Panc1 (cell line): Measurements from ENCODE around the gene SNTG2. TPM values are rescaled to one million over a fixed set of nuclear protein-coding genes. Genes with fewer than 3 reads are reported as not detected.

ENCODE experiments used
- ATAC-seq: fragments of 200-7000 bp; cut with Tn5 transposase; 2 replicates; pipeline ENCODE4 v1.9.1; 2020; ENCODE audit warnings: mild to moderate bottlenecking, moderate library complexity
- BruUV-seq: library from RNA; stranded (reverse); fragments of 400-500 nt; replicated peaks from 2 replicates; lab custom pipeline; 2021; lab: Mats Ljungman, UMichigan
- CTCF ChIA-PET: fragments of 300-600 bp; sonication (Branson Sonifier 250); formaldehyde crosslinking; loops from one replicate; lab custom pipeline; 2022; ENCODE audit warnings: antibody characterized with exemption; lab: Charles Lee
- POLR2A ChIA-PET: fragments of 300-600 bp; sonication (Branson Sonifier 250); formaldehyde crosslinking; loops from one replicate; lab custom pipeline; 2022; ENCODE audit warnings: antibody characterized with exemption; lab: Charles Lee
- DNase-seq: peaks from one replicate; pipeline ENCODE4 v3.0.0-alpha.2; 2010; ENCODE audit warnings: low read depth, low spot score
- H3K27ac ChIP-seq: 2 replicates; pipeline ENCODE4 v1.5.1; 2011; ENCODE audit warnings: mild to moderate bottlenecking, low read length, inconsistent platforms
- H3K27me3 ChIP-seq: fragments of 200-500 bp; sonication (Bioruptor generic); 2 replicates; pipeline ENCODE4 v1.6.0; 2014; ENCODE audit warnings: low read length, inconsistent platforms; ENCODE audit not compliant: control insufficient read depth, insufficient read depth
- H3K36me3 ChIP-seq: fragments of 200-500 bp; sonication (Bioruptor generic); 2 replicates; pipeline ENCODE4 v1.5.1; 2014; ENCODE audit warnings: inconsistent platforms, mild to moderate bottlenecking, low read length, moderate library complexity; ENCODE audit not compliant: control insufficient read depth, insufficient read depth
- H3K4me1 ChIP-seq: 2 replicates; pipeline ENCODE4 v1.5.1; 2011; ENCODE audit warnings: inconsistent platforms, mild to moderate bottlenecking, low read length, moderate library complexity; ENCODE audit not compliant: control insufficient read depth, insufficient read depth
- H3K4me3 ChIP-seq, 2 experiments: 2 replicates each; pipeline ENCODE4 v1.5.1; 2011 to 2012; ENCODE audit warnings: low read depth in 2 of 2, low read length in 2 of 2, mild to moderate bottlenecking in 2 of 2, inconsistent platforms in 1 of 2, moderate library complexity in 1 of 2
- H3K9me3 ChIP-seq: fragments of 200-500 bp; sonication (Bioruptor generic); 2 replicates; pipeline ENCODE4 v1.5.1; 2014; ENCODE audit warnings: low read depth, mild to moderate bottlenecking, inconsistent platforms, low read length, moderate library complexity; ENCODE audit not compliant: control insufficient read depth, insufficient read depth
- CTCF ChIP-seq: fragments of 450-650 bp; IDR thresholded peaks from 2 replicates; pipeline ENCODE4 v1.5.1; 2017; ENCODE audit warnings: mild to moderate bottlenecking
- POLR2AphosphoS5 ChIP-seq: IDR thresholded peaks from 2 replicates; pipeline ENCODE4 v1.6.1; 2012; ENCODE audit warnings: mild to moderate bottlenecking, low read depth, low read length, moderate library complexity
- REST ChIP-seq, 2 experiments: IDR thresholded peaks; 2 replicates each; pipeline ENCODE4 v1.6.1; 2011 to 2012; ENCODE audit warnings: low read depth in 2 of 2, control low read depth in 1 of 2, low read length in 1 of 2, mild to moderate bottlenecking in 1 of 2, moderate library complexity in 1 of 2; ENCODE audit not compliant: insufficient read depth in 1 of 2
- SIN3A ChIP-seq: IDR thresholded peaks from 2 replicates; pipeline ENCODE4 v1.6.1; 2012; ENCODE audit warnings: low read depth, mild to moderate bottlenecking, low read length, moderate library complexity, borderline replicate concordance; ENCODE audit not compliant: insufficient read depth
- TCF7L2 ChIP-seq: IDR thresholded peaks from 2 replicates; pipeline ENCODE4 v1.6.1; 2011; ENCODE audit warnings: mild to moderate bottlenecking, low read depth, low read length, inconsistent platforms
- in situ Hi-C: cut with HindIII; loops from 2 replicates; pipeline ENCODE4 v1.10.0; 2016; ENCODE audit warnings: low sequenced_read_pairs, low pct_unique_long_range_greater_than_20kb
- intact Hi-C: fragments of 100-400 bp; cut with micrococcal nuclease; formaldehyde crosslinking; loops from one replicate; pipeline ENCODE4 v1.10.0; 2022; ENCODE audit not compliant: unreplicated experiment
- total RNA-seq: library from RNA; stranded (reverse); gene quantifications from one replicate; pipeline ENCODE4 v1.2.1, GENCODE V29; 2021; ENCODE audit not compliant: unreplicated experiment

SNTG2 gene
- total RNA-seq, 1 experiment from 2014 or later: not detected

GRCh38 chr2:1156531-1156930 lies 205.9 kb downstream of the SNTG2 start:
- TF ChIP-seq SIN3A (no peak), POLR2AphosphoS5 (no peak), REST (IDR thresholded peaks at IDR 0.05; ENCODE audit: insufficient read depth in 1 of 2, low read depth in 2 of 2, low read length in 1 of 2) (no peak), CTCF (no peak), TCF7L2 (no peak)
- DNase-seq (no peak), ATAC-seq (no peak)
- intact Hi-C loops: no loop called here
- Histone ChIP-seq H3K4me3 (no peak overlapping the region), H3K27me3 (no peaks in the 10 kb centered on the region), H3K9me3 (no peaks in the 10 kb centered on the region), H3K36me3 (no peaks in the 10 kb centered on the region), H3K4me1 (no peaks in the 10 kb centered on the region), H3K27ac (no peak overlapping the region)
- BruUV-seq: no TSS peak
- ChIA-PET CTCF (no interaction called here), POLR2A (no interaction called here)
- in situ Hi-C loops: no loop called here

- POLR2A ChIA-PET: no interaction called here
Observed at GRCh38 chr2:1157107-1157506, 206.5 kb downstream of the SNTG2 start.

More at GRCh38 chr2:1157107-1157506, 206.5 kb downstream of the SNTG2 start:
- H3K27me3 ChIP-seq: no peaks in the 10 kb centered on the region
- H3K4me3 ChIP-seq: no peak overlapping the region
- CTCF ChIA-PET: no interaction called here
- in situ Hi-C loops (no loop called here), intact Hi-C loops (no loop called here)
- H3K4me1 ChIP-seq: no peaks in the 10 kb centered on the region
- no peaks in the 10 kb centered on the region for H3K9me3 ChIP-seq
- ATAC-seq (no peak; the same call in 1 of the 2 replicates), DNase-seq (no peak)
- TF ChIP-seq SIN3A: no peak
- TF ChIP-seq TCF7L2: no peak
- TF ChIP-seq CTCF: no peak
- TF ChIP-seq POLR2AphosphoS5: no peak
- TF ChIP-seq REST (IDR thresholded peaks at IDR 0.05; ENCODE audit: insufficient read depth in 1 of 2, low read depth in 2 of 2, low read length in 1 of 2): no peak
- BruUV-seq: no TSS peak
- H3K36me3 ChIP-seq: no peaks in the 10 kb centered on the region
- H3K27ac ChIP-seq: no peak overlapping the region
